Measurements from ENCODE around the gene LYPLAL1. TPM values are rescaled to one million over a fixed set of nuclear protein-coding genes. Genes with fewer than 3 reads are reported as not detected.

The LYPLAL1 gene
- total RNA-seq, 1 donor from 2014 or later, result 85.8 TPM

DNA sequence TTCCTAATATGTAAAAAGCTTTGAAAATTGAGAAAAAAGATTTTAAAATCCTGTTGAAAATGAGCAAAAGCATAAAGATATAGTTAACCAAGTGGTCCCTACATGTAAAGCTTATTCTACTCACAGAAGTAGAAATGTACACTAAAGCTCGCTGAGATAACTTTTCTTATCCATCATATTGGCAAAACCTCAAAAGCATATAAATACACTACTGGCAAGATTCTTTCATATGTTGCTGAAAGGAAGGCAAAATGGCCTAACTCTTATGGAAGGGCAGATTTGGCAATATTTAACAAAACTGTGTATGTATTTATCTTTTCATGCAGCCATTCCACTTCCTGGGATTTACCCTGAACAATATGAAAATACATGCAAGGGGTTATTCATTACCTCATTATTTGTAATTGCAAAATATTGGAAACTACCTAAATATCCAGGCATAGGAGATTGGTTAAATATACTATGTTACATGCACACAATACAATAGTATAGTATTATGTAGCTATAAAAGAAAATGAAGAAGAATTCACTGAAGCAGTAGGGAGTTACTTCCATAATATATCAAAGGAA lies 43.2 kb upstream of the LYPLAL1 start:
- no peaks in the 10 kb centered on the region for H3K27me3 ChIP-seq (ENCODE audit: low read depth)
- TF ChIP-seq, protein P1, sequence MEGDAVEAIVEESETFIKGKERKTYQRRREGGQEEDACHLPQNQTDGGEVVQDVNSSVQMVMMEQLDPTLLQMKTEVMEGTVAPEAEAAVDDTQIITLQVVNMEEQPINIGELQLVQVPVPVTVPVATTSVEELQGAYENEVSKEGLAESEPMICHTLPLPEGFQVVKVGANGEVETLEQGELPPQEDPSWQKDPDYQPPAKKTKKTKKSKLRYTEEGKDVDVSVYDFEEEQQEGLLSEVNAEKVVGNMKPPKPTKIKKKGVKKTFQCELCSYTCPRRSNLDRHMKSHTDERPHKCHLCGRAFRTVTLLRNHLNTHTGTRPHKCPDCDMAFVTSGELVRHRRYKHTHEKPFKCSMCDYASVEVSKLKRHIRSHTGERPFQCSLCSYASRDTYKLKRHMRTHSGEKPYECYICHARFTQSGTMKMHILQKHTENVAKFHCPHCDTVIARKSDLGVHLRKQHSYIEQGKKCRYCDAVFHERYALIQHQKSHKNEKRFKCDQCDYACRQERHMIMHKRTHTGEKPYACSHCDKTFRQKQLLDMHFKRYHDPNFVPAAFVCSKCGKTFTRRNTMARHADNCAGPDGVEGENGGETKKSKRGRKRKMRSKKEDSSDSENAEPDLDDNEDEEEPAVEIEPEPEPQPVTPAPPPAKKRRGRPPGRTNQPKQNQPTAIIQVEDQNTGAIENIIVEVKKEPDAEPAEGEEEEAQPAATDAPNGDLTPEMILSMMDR (IDR thresholded peaks at IDR 0.05; ENCODE audit: borderline replicate concordance), result no peak
- intact Hi-C loops (cut with micrococcal nuclease), result no loop called here
- peaks cover 6% of the 10 kb centered on the region for H3K4me1 ChIP-seq
- no peak for DNase-seq
- H3K27ac ChIP-seq (replicated peaks), result no peak overlapping the region
- no peaks in the 10 kb centered on the region for H3K9me3 ChIP-seq (replicated peaks)
- no peaks in the 10 kb centered on the region for H3K36me3 ChIP-seq
- H3K4me3 ChIP-seq, result no peak overlapping the region

DNA sequence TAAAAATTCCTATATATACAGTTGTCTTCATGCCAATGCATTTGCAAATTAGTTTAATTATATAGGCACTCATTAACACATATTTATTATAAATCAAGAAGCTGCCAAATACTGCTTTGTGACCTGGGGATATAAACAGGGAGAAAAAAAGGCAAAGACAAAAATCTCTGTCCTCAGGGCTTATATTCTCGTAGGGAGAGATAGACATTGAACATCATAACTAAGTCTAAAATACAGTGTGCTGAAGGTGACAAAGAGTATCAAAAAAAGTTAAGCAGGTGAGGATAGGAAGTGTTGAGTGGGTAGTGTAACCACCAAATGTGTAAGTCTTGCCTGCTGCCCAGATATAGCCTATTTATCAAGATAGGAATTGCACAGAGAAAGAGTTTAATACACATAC lies 40.7 kb upstream of the LYPLAL1 start:
- TF ChIP-seq, protein P1 (IDR thresholded peaks at IDR 0.05; ENCODE audit: borderline replicate concordance), result no peak
- no peak overlapping the region for H3K27ac ChIP-seq (replicated peaks)
- no peaks in the 10 kb centered on the region for H3K27me3 ChIP-seq (ENCODE audit: low read depth)
- intact Hi-C loops (cut with micrococcal nuclease), result no loop called here
- peaks cover 5% of the 10 kb centered on the region for H3K9me3 ChIP-seq (replicated peaks)
- no peaks in the 10 kb centered on the region for H3K4me1 ChIP-seq
- H3K36me3 ChIP-seq, result no peaks in the 10 kb centered on the region
- no peak overlapping the region for H3K4me3 ChIP-seq
- no peak for DNase-seq

DNA sequence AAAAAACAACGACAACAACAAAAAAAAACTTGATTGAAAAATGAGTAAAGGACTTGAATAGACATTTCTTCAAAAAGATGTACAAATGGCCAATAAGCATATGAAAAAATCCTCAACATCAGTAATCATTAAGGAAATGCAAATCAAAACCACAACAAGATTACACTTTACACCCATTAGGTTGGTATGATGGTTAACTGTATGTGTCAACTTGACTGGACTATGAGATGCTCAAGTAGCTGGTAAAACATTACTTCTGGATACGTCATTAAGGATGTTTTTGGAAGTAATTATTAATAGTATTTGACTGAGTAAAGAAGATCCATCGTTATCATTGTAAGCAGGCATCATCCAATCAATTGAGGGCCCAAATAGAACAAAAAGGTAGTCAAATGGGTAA lies 34.9 kb upstream of the LYPLAL1 start:
- intact Hi-C loops (cut with micrococcal nuclease), result no loop called here
- DNase-seq, result no peak
- TF ChIP-seq, protein P1 (IDR thresholded peaks at IDR 0.05; ENCODE audit: borderline replicate concordance), result no peak
- no peaks in the 10 kb centered on the region for H3K27me3 ChIP-seq (ENCODE audit: low read depth)
- H3K4me1 ChIP-seq, result no peaks in the 10 kb centered on the region
- H3K4me3 ChIP-seq, result no peak overlapping the region
- peaks cover 8% of the 10 kb centered on the region for H3K9me3 ChIP-seq (replicated peaks)
- no peak overlapping the region for H3K27ac ChIP-seq (replicated peaks)
- H3K36me3 ChIP-seq, result no peaks in the 10 kb centered on the region

DNA sequence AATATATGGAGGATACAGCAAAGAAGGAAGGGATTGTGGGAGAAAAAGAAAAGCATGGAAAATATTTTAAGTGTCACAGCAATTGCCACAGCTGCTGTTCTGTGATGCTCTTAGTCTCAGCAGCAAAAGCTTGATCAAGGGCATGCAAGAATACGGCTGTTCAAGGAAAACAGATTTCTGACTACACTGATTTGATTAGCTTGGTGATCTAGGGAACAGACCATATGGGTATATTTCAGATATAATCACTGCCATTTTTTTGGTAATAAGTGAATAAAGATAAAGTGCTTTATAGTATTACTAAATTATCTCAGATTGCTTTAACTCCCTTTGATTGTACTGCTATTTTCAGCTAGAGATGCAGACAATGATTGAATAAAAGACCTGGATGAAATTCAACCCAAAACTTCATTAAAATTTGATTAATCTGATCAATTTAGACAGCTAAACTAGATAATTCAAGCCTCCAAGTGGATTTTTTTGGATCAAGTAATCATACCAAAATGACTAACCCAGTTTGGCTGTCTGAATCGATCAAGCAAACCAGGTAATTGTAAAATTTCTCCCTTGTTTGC lies 33.3 kb upstream of the LYPLAL1 start:
- H3K9me3 ChIP-seq (replicated peaks), result peaks cover 8% of the 10 kb centered on the region
- H3K36me3 ChIP-seq, result no peaks in the 10 kb centered on the region
- no peaks in the 10 kb centered on the region for H3K27me3 ChIP-seq (ENCODE audit: low read depth)
- H3K4me3 ChIP-seq, result no peak overlapping the region
- TF ChIP-seq, protein P1 (IDR thresholded peaks at IDR 0.05; ENCODE audit: borderline replicate concordance), result no peak
- intact Hi-C loops (cut with micrococcal nuclease), result no loop called here
- peaks cover 5% of the 10 kb centered on the region for H3K4me1 ChIP-seq
- H3K27ac ChIP-seq (replicated peaks), result no peak overlapping the region
- no peak for DNase-seq

DNA sequence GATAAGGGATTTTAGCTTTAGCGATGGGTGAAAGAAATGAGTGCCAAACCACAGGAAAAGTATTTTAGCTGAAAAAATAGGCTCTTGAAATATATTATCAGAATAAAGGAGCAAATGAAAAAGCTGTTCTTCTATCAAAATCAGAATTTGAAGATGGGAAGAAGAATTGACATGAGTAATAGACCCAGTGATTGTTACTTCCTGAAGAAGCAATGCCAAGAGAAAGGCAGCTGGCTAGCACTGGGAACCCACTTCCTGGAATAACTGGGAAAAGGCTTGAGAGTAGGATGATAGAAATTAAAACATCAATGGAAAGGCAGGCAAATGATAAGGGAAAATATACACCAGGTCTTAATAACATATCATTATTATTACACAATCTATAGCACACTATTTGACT lies 29.9 kb upstream of the LYPLAL1 start:
- intact Hi-C loops (cut with micrococcal nuclease), result no loop called here
- peaks cover 5% of the 10 kb centered on the region for H3K4me1 ChIP-seq
- H3K9me3 ChIP-seq (replicated peaks), result no peaks in the 10 kb centered on the region
- no peaks in the 10 kb centered on the region for H3K36me3 ChIP-seq
- H3K27ac ChIP-seq (replicated peaks), result no peak overlapping the region
- no peak for DNase-seq
- no peaks in the 10 kb centered on the region for H3K27me3 ChIP-seq (ENCODE audit: low read depth)
- H3K4me3 ChIP-seq, result no peak overlapping the region
- TF ChIP-seq, protein P1 (IDR thresholded peaks at IDR 0.05; ENCODE audit: borderline replicate concordance), result no peak

Data from left ventricle myocardium inferior (tissue), 1 donor.